GM12875 (cell line): ENCODE results near the gene SFSWAP.

Source experiments
- H3K4me3 ChIP-seq: one replicate; pipeline ENCODE4 v1.5.1; 2011; ENCODE audit warnings: low read depth, low read length, control low read depth
- TF ChIP-seq, protein P1 (sequence below): IDR thresholded peaks from 2 replicates; pipeline ENCODE4 v1.5.1; 2011; ENCODE audit warnings: low read depth, mild to moderate bottlenecking, control low read depth, inconsistent platforms, low read length, moderate library complexity, borderline replicate concordance; ENCODE audit not compliant: insufficient read depth

SFSWAP gene

DNA sequence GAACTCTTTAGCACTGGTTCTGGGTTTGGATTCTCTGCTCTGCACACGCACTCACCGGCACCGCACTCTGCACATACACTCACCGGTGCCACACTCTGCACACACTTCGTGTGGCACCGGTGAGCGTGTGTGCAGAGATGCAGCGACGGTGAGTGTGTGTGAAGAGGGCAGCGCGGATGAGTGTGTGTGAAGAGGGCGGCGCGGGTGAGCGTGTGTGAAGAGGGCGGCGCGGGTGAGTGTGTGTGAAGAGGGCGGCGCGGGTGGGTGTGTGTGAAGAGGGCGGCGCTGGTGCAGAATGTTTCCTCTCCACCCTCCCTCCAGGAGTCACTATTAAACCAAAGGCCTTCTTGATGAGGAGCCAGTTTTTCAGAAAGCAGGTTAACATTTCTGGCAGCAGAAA, 68.1 kb downstream of the SFSWAP start:
- H3K4me3 ChIP-seq: no peak overlapping the region
- TF ChIP-seq, protein P1, sequence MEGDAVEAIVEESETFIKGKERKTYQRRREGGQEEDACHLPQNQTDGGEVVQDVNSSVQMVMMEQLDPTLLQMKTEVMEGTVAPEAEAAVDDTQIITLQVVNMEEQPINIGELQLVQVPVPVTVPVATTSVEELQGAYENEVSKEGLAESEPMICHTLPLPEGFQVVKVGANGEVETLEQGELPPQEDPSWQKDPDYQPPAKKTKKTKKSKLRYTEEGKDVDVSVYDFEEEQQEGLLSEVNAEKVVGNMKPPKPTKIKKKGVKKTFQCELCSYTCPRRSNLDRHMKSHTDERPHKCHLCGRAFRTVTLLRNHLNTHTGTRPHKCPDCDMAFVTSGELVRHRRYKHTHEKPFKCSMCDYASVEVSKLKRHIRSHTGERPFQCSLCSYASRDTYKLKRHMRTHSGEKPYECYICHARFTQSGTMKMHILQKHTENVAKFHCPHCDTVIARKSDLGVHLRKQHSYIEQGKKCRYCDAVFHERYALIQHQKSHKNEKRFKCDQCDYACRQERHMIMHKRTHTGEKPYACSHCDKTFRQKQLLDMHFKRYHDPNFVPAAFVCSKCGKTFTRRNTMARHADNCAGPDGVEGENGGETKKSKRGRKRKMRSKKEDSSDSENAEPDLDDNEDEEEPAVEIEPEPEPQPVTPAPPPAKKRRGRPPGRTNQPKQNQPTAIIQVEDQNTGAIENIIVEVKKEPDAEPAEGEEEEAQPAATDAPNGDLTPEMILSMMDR: no peak

DNA sequence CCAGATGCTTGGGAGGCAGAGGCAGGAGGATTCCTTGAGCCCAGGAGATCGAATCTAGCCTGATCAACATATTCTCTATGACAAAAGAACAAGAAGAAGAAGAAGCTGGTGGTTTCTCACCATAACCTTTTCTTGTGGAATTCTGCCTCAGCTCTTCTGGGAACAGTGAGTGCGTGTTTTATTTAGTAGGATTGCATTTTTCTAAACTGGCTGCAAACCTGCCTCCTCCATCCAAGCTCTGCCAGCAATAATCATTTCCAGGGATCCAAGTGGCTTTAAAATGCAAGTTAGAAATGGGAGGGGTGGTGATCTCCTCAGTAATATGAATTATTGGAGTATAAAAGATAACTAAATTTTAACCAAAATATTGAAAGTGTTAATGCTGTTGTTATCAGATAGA, 71.2 kb downstream of the SFSWAP start:
- TF ChIP-seq, protein P1: no peak
- no peak overlapping the region for H3K4me3 ChIP-seq

DNA sequence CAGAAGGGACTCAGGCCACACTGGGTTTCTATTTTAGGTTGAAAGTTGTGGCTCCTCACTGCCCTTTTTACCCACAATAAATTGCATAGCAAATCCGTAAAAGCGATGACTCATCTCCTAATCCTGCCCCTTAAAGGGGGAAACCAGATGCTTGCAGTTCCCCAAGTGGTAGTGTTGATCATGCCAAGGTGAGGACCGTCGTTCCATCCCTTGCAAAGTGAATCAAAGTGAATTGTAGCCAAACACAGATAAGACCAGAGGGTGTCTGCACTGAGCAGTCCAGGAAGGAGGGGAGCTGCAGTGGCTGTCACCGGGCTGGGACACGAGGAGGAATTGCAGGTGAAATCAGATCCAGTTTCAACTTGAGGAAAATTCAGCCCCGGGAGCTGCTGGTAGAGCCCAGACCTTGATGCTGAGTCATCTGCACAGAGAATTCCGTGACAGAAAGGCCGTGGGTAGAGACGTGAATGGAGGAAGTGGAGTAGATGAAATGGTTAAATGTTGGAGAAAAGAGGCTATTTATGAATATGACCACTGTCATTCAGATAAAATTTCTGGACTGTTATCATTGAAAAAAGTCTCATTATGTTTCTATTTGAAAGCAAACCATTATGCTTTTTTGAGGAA, 73.1 kb downstream of the SFSWAP start:
- no peak overlapping the region for H3K4me3 ChIP-seq
- TF ChIP-seq, protein P1: no peak

DNA sequence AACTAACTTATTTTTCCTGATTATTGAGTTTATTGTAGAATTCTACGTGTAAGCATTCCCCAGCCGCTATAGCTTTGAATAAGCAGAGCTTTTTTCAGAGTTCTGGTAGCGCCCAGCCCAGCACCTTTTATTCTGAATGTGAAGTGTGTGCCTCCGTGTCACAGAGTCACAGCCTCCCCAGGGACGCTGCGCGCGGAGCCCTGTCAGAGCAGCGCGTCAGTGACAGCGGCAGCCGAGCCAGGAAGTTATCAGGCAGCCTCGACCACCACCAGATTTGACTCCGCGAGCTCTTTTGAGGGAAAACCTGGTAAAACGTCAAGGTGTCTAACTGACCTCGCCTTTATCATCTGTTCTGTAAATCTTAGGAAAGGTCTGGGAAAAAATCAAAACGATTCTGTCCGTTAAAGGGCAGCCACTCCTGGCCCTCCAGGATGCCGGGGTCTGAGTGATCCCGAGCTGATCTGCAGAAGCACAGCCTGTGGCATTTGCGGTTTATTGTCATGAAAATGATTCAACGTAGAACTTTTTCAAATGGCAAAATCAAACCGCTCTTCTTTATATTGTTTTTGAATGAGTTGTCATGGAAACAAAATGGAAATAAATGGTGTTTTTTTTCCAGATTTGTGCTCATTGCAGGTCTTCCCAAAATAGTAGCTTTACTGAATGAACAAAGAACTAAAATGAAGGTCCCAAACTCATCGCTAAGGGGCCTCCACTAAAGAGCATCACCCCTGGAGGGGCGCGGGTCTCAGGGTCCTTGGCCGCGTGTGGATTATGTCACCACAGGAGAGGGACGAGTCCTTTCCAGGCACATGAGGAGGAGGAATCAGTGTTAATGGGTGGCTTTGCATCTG, 74.2 kb downstream of the SFSWAP start:
- TF ChIP-seq, protein P1: no peak
- no peak overlapping the region for H3K4me3 ChIP-seq

DNA sequence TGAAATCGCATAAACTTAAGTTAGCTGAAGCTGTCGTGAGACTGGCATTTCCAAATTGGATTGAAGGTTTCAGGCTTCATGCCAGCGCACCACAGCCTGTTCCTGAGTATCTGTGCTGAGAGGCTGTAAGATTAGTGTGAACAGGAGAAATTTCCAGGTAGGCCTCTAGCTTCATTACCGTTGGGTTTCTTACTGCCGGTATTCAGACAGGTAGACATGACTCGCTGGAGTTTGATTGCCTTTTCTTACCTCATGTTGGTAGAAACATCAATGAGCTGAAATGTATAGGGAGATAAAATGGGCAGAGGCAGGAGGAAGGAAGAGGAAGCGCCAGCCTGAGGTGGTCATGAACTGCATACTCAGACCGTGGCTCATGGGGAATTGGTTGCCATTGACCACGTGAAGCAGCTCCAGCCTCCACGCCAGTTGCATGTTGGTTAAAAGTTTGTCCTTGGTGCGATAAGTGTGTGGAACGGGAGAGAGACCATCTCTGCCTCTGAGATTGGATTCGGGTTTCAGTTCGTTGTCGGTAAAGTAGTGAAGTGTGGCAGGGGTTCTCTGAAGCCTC, 75.0 kb downstream of the SFSWAP start:
- TF ChIP-seq, protein P1: no peak
- no peak overlapping the region for H3K4me3 ChIP-seq

DNA sequence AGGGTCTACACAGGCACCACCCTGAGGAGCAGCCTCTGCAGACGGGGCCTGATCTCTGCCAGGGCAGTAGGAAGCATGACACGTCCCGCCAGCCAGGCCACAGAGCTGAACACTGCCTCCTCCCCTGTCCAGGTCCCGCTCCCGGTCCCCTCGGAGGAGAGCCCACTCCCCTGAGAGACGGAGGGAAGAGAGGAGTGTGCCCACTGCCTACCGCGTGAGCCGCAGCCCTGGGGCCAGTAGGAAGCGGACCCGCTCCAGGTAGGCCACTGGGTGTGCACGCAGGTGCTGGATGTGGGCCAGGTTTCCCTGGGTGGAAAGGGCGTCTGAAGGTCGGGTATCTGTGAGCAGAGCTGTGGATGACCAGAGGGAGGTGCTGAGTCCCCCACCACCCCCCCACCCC, 75.4 kb downstream of the SFSWAP start:
- H3K4me3 ChIP-seq: no peak overlapping the region
- TF ChIP-seq, protein P1: no peak
